Endothelial cell of umbilical vein (primary cell): ENCODE measurements around the gene DMAC2L. TPM values are rescaled to one million over a fixed set of nuclear protein-coding genes. Genes with fewer than 3 reads are reported as not detected.
"Not testable (repeated sequence)": the region's sequence is repeated elsewhere in the genome, so short reads cannot be mapped to it uniquely, and the experiment has no call there.

ENCODE experiments used
- BruUV-seq: library from RNA; stranded (reverse); fragments of 400-500 nt; replicated peaks from 2 replicates; lab custom pipeline; 2021; lab: Mats Ljungman, UMichigan
- CTCF ChIA-PET: fragments of 300-600, 350-600 bp; sonication (Branson Sonifier 250); formaldehyde crosslinking; loops from one replicate; lab custom pipeline; 2021; ENCODE audit warnings: antibody characterized with exemption, inconsistent platforms; lab: Charles Lee
- POLR2A ChIA-PET: fragments of 300-600, 350-600 bp; sonication (Branson Sonifier 250); formaldehyde crosslinking; loops from one replicate; lab custom pipeline; 2021; ENCODE audit warnings: antibody characterized with exemption, inconsistent platforms; lab: Charles Lee
- DNase-seq: peaks from one replicate; pipeline ENCODE4 v3.0.0-alpha.2; 2011; ENCODE audit warnings: low read depth, low spot score
- FAIRE-seq: peaks from 2 replicates; lab custom pipeline; 2011; peaks lifted over from hg19 to GRCh38; lab: Jason Lieb, UNC
- H2AFZ ChIP-seq: 2 replicates; pipeline ENCODE4 v1.6.0; 2012; ENCODE audit warnings: low read depth, low read length, control low read depth, inconsistent platforms
- H3K27ac ChIP-seq: 2 replicates; pipeline ENCODE4 v1.5.1; 2011; ENCODE audit warnings: low read depth, mild to moderate bottlenecking, control low read depth, low read length, moderate library complexity; ENCODE audit not compliant: insufficient read depth
- H3K27me3 ChIP-seq, 2 experiments: 2 replicates each; pipeline versions ENCODE4 v1.6.0 to v1.6.1; 2011; ENCODE audit warnings: low read length in 2 of 2, mixed read lengths in 1 of 2; ENCODE audit not compliant: control insufficient read depth in 2 of 2, insufficient read depth in 2 of 2
- H3K36me3 ChIP-seq, 2 experiments: 2 replicates in 1 of 2; 3 replicates in 1 of 2; pipeline ENCODE4 v1.5.1; 2011; ENCODE audit warnings: low read length in 2 of 2, mild to moderate bottlenecking in 1 of 2, moderate library complexity in 1 of 2; ENCODE audit not compliant: control insufficient read depth in 2 of 2, insufficient read depth in 2 of 2; ENCODE audit errors: extremely low read depth in 1 of 2
- H3K4me1 ChIP-seq: 3 replicates; pipeline ENCODE4 v1.5.1; 2011; ENCODE audit warnings: mild to moderate bottlenecking, low read length; ENCODE audit not compliant: control insufficient read depth, insufficient read depth; ENCODE audit errors: extremely low read depth
- H3K4me2 ChIP-seq: 2 replicates; pipeline ENCODE4 v1.6.1; 2011; ENCODE audit warnings: low read length, control low read depth, mixed read lengths; ENCODE audit not compliant: insufficient read depth
- H3K4me3 ChIP-seq, 3 experiments: fragments of 200-600 bp in 1 of 3; sonication (generic), shearing (Covaris generic) in 1 of 3; replicated peaks in 1 of 3; 2 replicates each; pipeline ENCODE4 v1.5.1; 2011 to 2016; ENCODE audit warnings: control low read depth in 3 of 3, low read length in 3 of 3, mild to moderate bottlenecking in 2 of 3, inconsistent platforms in 1 of 3, low read depth in 1 of 3, moderate library complexity in 1 of 3; ENCODE audit not compliant: insufficient read depth in 1 of 3
- H3K79me2 ChIP-seq: 2 replicates; pipeline ENCODE4 v1.6.0; 2012; ENCODE audit warnings: low read length, inconsistent platforms; ENCODE audit not compliant: control insufficient read depth, insufficient read depth
- H3K9ac ChIP-seq: replicated peaks from 2 replicates; pipeline ENCODE3; 2011; ENCODE audit warnings: low read length, control low read depth; ENCODE audit not compliant: insufficient read depth; ENCODE audit errors: extremely low read depth
- H3K9me1 ChIP-seq: replicated peaks from 3 replicates; pipeline ENCODE4 v1.6.0; 2011; ENCODE audit warnings: mild to moderate bottlenecking, low read length; ENCODE audit not compliant: control insufficient read depth, insufficient read depth; ENCODE audit errors: extremely low read depth
- H3K9me3 ChIP-seq: replicated peaks from 2 replicates; pipeline ENCODE4 v1.5.1; 2012; ENCODE audit warnings: low read length, inconsistent platforms; ENCODE audit not compliant: control insufficient read depth, insufficient read depth
- H4K20me1 ChIP-seq: replicated peaks from 2 replicates; pipeline ENCODE3; 2011; ENCODE audit warnings: mild to moderate bottlenecking, low read length; ENCODE audit not compliant: control insufficient read depth, insufficient read depth; ENCODE audit errors: extremely low read depth
- EZH2 ChIP-seq: IDR thresholded peaks from 2 replicates; pipeline ENCODE4 v1.6.1; 2012; ENCODE audit warnings: borderline replicate concordance, low read depth, mild to moderate bottlenecking, moderate library complexity, low read length, inconsistent platforms; ENCODE audit not compliant: severe bottlenecking
- FOS ChIP-seq: IDR thresholded peaks from 2 replicates; pipeline ENCODE4 v1.6.1; 2011; ENCODE audit warnings: mild to moderate bottlenecking, low read length, moderate library complexity, borderline replicate concordance; ENCODE audit not compliant: insufficient read depth
- GATA2 ChIP-seq: IDR thresholded peaks from 2 replicates; pipeline ENCODE4 v1.7.0; 2011; ENCODE audit warnings: low read depth, mild to moderate bottlenecking, moderate library complexity, mixed read lengths, low read length; ENCODE audit not compliant: insufficient read length, insufficient read depth
- JUN ChIP-seq: IDR thresholded peaks from 2 replicates; pipeline ENCODE4 v1.6.1; 2011; ENCODE audit warnings: borderline replicate concordance, low read depth; ENCODE audit not compliant: insufficient read length, insufficient read depth
- MAX ChIP-seq: IDR thresholded peaks from 2 replicates; pipeline ENCODE4 v1.6.1; 2011; ENCODE audit not compliant: insufficient read depth, insufficient read length
- MYC ChIP-seq: IDR thresholded peaks from one replicate; pipeline ENCODE4 v1.6.1; 2011; ENCODE audit warnings: mild to moderate bottlenecking, low read depth, low read length
- POLR2A ChIP-seq: IDR thresholded peaks from 2 replicates; pipeline ENCODE4 v1.6.1; 2012; ENCODE audit warnings: low read depth, mild to moderate bottlenecking, control low read depth, low read length
- POLR2AphosphoS5 ChIP-seq: IDR thresholded peaks from 2 replicates; pipeline ENCODE4 v1.6.1; 2012; ENCODE audit warnings: low read depth, mild to moderate bottlenecking, control low read depth, low read length, moderate library complexity; ENCODE audit not compliant: insufficient read depth
- dilution Hi-C: fragments of 300-500 bp; cut with MboI; formaldehyde crosslinking; loops from one replicate; pipeline ENCODE4 v1.15.0; 2019; ENCODE audit warnings: low sequenced_read_pairs; ENCODE audit not compliant: extremely low pct_ligation_motif_present
- intact Hi-C: fragments of 100-400 bp; cut with micrococcal nuclease; formaldehyde crosslinking; loops from one replicate; pipeline ENCODE4 v1.10.0; 2022
- polyA plus RNA-seq, 4 experiments: library from polyadenylated mRNA; depleted of rRNA in 3 of 4; stranded (reverse) in 3 of 4; unstranded in 1 of 4; fragments of >200 nt; gene quantifications; 2 replicates each; pipeline versions ENCODE4 v1.2.1 to v1.2.3, GENCODE V29; 2011 to 2012; ENCODE audit warnings: missing spikeins in 1 of 4
- total RNA-seq: library from RNA; stranded (reverse); gene quantifications from 2 replicates; pipeline ENCODE4 v1.2.3, GENCODE V29; 2021
- TF ChIP-seq, protein P1 (sequence below), 2 donors: IDR thresholded peaks; 1 replicate in 1 of 2; 2 replicates in 1 of 2; pipeline ENCODE4 v1.5.1; 2011; ENCODE audit warnings: low read length in 2 of 2, mild to moderate bottlenecking in 2 of 2, moderate library complexity in 2 of 2, control low read depth in 1 of 2, inconsistent platforms in 1 of 2, low read depth in 1 of 2; ENCODE audit not compliant: insufficient read depth in 1 of 2; ENCODE audit errors: extremely low read depth in 1 of 2

DMAC2L gene
- total and polyA plus RNA-seq, 2 donors (not counting 3 experiments of a cell fraction or from before 2014, with no cell fraction given): 13.9 to 19.2 TPM

GRCh38 chr14:50355692-50356091 is 43.6 kb downstream of the DMAC2L start:
- Histone ChIP-seq H3K9me1 (no peaks in the 10 kb centered on the region), H2AFZ (no peak overlapping the region), H3K27me3 (no peaks in the 10 kb centered on the region), H3K4me3 (no peak overlapping the region), H3K36me3 (no peaks in the 10 kb centered on the region), H3K79me2 (no peaks in the 10 kb centered on the region), H3K9me3 (no peaks in the 10 kb centered on the region), H3K27ac (no peak overlapping the region), H3K4me2 (no peak overlapping the region), H4K20me1 (no peaks in the 10 kb centered on the region), H3K9ac (no peak overlapping the region), H3K4me1 (peaks cover 9% of the 10 kb centered on the region)
- dilution Hi-C loops (no loop called here), intact Hi-C loops (no loop called here)
- ChIA-PET CTCF (interaction anchor here (0.9 to 1.1 kb wide), 2 partner anchors 10 to 11 kb away, joined by 3 read pairs; no protein-coding TSS in a partner anchor), POLR2A (no interaction called here)
- no peak for FAIRE-seq
- TF ChIP-seq GATA2 (no peak), POLR2A (no peak), FOS (no peak), JUN (no peak), MAX (no peak), POLR2AphosphoS5 (no peak), MYC (no peak), EZH2 (no peak)
- TF ChIP-seq, protein P1, sequence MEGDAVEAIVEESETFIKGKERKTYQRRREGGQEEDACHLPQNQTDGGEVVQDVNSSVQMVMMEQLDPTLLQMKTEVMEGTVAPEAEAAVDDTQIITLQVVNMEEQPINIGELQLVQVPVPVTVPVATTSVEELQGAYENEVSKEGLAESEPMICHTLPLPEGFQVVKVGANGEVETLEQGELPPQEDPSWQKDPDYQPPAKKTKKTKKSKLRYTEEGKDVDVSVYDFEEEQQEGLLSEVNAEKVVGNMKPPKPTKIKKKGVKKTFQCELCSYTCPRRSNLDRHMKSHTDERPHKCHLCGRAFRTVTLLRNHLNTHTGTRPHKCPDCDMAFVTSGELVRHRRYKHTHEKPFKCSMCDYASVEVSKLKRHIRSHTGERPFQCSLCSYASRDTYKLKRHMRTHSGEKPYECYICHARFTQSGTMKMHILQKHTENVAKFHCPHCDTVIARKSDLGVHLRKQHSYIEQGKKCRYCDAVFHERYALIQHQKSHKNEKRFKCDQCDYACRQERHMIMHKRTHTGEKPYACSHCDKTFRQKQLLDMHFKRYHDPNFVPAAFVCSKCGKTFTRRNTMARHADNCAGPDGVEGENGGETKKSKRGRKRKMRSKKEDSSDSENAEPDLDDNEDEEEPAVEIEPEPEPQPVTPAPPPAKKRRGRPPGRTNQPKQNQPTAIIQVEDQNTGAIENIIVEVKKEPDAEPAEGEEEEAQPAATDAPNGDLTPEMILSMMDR (IDR thresholded peaks at IDR 0.05; ENCODE audit: extremely low read depth in 1 of 2, insufficient read depth in 1 of 2, low read depth in 1 of 2, low read length in 2 of 2): no peak
- no TSS peak for BruUV-seq
- DNase-seq: no peak

GRCh38 chr14:50356283-50356682 is 44.2 kb downstream of the DMAC2L start:
- H3K27ac ChIP-seq, H3K4me3 ChIP-seq, DNase-seq, H3K27me3 ChIP-seq, intact Hi-C loops, BruUV-seq, H3K9me1 ChIP-seq, FAIRE-seq, H2AFZ ChIP-seq, H3K79me2 ChIP-seq, H3K4me1 ChIP-seq, H4K20me1 ChIP-seq, H3K4me2 ChIP-seq, H3K36me3 ChIP-seq, H3K9me3 ChIP-seq, POLR2A ChIA-PET, dilution Hi-C loops, H3K9ac ChIP-seq: not testable (repeated sequence)
- CTCF ChIA-PET: interaction anchor here (0.9 kb wide), 1 partner anchor 11 kb away, joined by 3 read pairs; no protein-coding TSS in a partner anchor
